IPS-20b (cell line): Measurements from ENCODE around the gene ZBED4.

Source experiments
- H3K27ac ChIP-seq: one replicate; pipeline ENCODE4 v1.5.1; 2013; ENCODE audit warnings: low read length
- H3K27me3 ChIP-seq: 2 replicates; pipeline ENCODE4 v1.6.1; 2013; ENCODE audit warnings: mild to moderate bottlenecking, low read length, inconsistent platforms; ENCODE audit not compliant: insufficient read depth
- H3K36me3 ChIP-seq: 2 replicates; pipeline ENCODE4 v1.6.1; 2013; ENCODE audit warnings: low read depth, mild to moderate bottlenecking, inconsistent platforms, low read length, moderate library complexity; ENCODE audit not compliant: insufficient read depth
- H3K4me1 ChIP-seq: 2 replicates; pipeline ENCODE4 v1.6.1; 2013; ENCODE audit warnings: mild to moderate bottlenecking, control low read depth, inconsistent platforms, low read length, moderate library complexity; ENCODE audit not compliant: insufficient read depth
- H3K4me3 ChIP-seq: 2 replicates; pipeline ENCODE4 v1.5.1; 2013; ENCODE audit warnings: mild to moderate bottlenecking, low read length, inconsistent platforms
- H3K9ac ChIP-seq: 2 replicates; pipeline ENCODE4 v1.6.1; 2013; ENCODE audit warnings: low read depth, mild to moderate bottlenecking, inconsistent platforms, low read length, moderate library complexity
- H3K9me3 ChIP-seq: 2 replicates; pipeline ENCODE4 v1.6.1; 2013; ENCODE audit warnings: mild to moderate bottlenecking, low read depth, low read length, inconsistent platforms; ENCODE audit not compliant: insufficient read depth

ZBED4 gene

GRCh38 chr22:49899530-49899929 lies 45.9 kb downstream of the ZBED4 start:
- no peak overlapping the region for H3K27ac ChIP-seq
- no peaks in the 10 kb centered on the region for H3K4me1 ChIP-seq
- H3K36me3 ChIP-seq, result peaks cover 33% of the 10 kb centered on the region
- H3K4me3 ChIP-seq, result no peak overlapping the region
- H3K9ac ChIP-seq, result no peak overlapping the region
- H3K9me3 ChIP-seq, result no peaks in the 10 kb centered on the region; the same call in none of the 2 replicates
- no peaks in the 10 kb centered on the region for H3K27me3 ChIP-seq

GRCh38 chr22:49900441-49901230 lies 47.0 kb downstream of the ZBED4 start:
- Histone ChIP-seq H3K9me3 (no peaks in the 10 kb centered on the region; the same call in none of the 2 replicates), H3K4me3 (no peak overlapping the region), H3K27ac (no peak overlapping the region), H3K27me3 (no peaks in the 10 kb centered on the region), H3K36me3 (peaks cover 33% of the 10 kb centered on the region), H3K4me1 (no peaks in the 10 kb centered on the region), H3K9ac (no peak overlapping the region)

DNA sequence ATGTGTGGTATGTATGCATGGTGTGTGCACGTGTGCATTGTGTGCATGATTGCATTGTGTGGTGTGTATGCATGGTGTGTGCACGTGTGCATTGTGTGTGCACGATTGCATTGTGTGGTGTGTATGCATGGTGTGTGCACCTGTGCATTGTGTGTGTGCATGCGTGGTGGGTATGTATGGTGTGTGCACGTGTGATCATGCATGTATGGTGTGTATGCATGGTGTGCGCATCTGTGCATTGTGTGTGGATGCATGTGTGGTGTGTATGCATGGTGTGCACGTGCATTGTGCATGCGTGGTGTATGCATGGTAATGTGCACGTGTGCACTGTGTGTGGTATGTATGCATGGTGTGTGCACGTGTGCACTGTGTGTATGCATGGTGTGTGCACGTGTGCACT lies 47.8 kb downstream of the ZBED4 start:
- Histone ChIP-seq H3K4me1 (no peaks in the 10 kb centered on the region), H3K9me3 (no peaks in the 10 kb centered on the region; the same call in none of the 2 replicates), H3K27ac (no peak overlapping the region), H3K27me3 (no peaks in the 10 kb centered on the region), H3K4me3 (no peak overlapping the region), H3K36me3 (peaks cover 33% of the 10 kb centered on the region), H3K9ac (no peak overlapping the region)

- H3K27me3 ChIP-seq, result no peaks in the 10 kb centered on the region
- H3K9me3 ChIP-seq, result no peaks in the 10 kb centered on the region; the same call in 1 of the 2 replicates
- H3K9ac ChIP-seq, result no peak overlapping the region
- no peak overlapping the region for H3K4me3 ChIP-seq
- H3K4me1 ChIP-seq, result no peaks in the 10 kb centered on the region
- H3K27ac ChIP-seq, result no peak overlapping the region
- H3K36me3 ChIP-seq, result peaks cover 37% of the 10 kb centered on the region
Observed at GRCh38 chr22:49903322-49904039, 49.8 kb downstream of the ZBED4 start.

GRCh38 chr22:49904040-49904369 lies 50.4 kb downstream of the ZBED4 start:
- Histone ChIP-seq H3K4me1 (no peaks in the 10 kb centered on the region), H3K9me3 (no peaks in the 10 kb centered on the region; the same call in 1 of the 2 replicates), H3K27me3 (no peaks in the 10 kb centered on the region), H3K27ac (no peak overlapping the region), H3K36me3 (peaks cover 39% of the 10 kb centered on the region), H3K9ac (no peak overlapping the region), H3K4me3 (no peak overlapping the region)

GRCh38 chr22:49905465-49905864 lies 51.8 kb downstream of the ZBED4 start:
- no peaks in the 10 kb centered on the region; the same call in 1 of the 2 replicates for H3K9me3 ChIP-seq
- no peak overlapping the region for H3K27ac ChIP-seq
- no peaks in the 10 kb centered on the region for H3K27me3 ChIP-seq
- H3K4me3 ChIP-seq, result no peak overlapping the region
- H3K9ac ChIP-seq, result no peak overlapping the region
- no peaks in the 10 kb centered on the region for H3K4me1 ChIP-seq
- peaks cover 40% of the 10 kb centered on the region for H3K36me3 ChIP-seq

GRCh38 chr22:49906071-49906798 lies 52.6 kb downstream of the ZBED4 start:
- H3K27me3 ChIP-seq, result no peaks in the 10 kb centered on the region
- H3K9me3 ChIP-seq, result no peaks in the 10 kb centered on the region; the same call in 1 of the 2 replicates
- H3K4me1 ChIP-seq, result no peaks in the 10 kb centered on the region
- no peak overlapping the region for H3K4me3 ChIP-seq
- H3K9ac ChIP-seq, result no peak overlapping the region
- no peak overlapping the region for H3K27ac ChIP-seq
- H3K36me3 ChIP-seq, result peaks cover 40% of the 10 kb centered on the region

DNA sequence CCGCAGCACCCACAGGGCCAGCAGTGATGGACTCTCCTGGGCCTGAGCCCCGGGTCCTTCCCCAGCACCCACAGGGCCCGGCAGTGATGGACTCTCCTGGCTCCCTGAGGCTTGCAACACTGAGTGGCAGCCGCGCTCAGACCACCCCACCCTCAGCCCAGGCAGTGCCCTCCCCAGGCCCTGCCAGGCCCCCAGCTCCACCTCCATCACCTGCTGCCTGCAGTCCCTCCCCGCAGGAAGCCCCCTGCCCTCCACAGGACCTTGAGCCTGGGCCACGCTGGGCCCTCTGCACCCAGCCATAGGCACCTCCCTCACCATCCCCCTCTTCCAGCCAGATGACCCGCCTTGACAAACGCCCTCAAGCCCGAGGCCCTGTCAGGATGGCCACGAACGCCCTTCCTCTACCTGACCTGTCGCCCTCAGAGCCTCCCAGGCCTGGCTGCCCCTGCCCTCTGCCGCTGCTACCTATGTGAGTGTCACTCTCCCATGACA lies 53.2 kb downstream of the ZBED4 start:
- Histone ChIP-seq H3K4me3 (no peak overlapping the region), H3K4me1 (no peaks in the 10 kb centered on the region), H3K27me3 (no peaks in the 10 kb centered on the region), H3K9ac (no peak overlapping the region), H3K9me3 (no peaks in the 10 kb centered on the region; the same call in 1 of the 2 replicates), H3K27ac (no peak overlapping the region), H3K36me3 (peaks cover 33% of the 10 kb centered on the region)

DNA sequence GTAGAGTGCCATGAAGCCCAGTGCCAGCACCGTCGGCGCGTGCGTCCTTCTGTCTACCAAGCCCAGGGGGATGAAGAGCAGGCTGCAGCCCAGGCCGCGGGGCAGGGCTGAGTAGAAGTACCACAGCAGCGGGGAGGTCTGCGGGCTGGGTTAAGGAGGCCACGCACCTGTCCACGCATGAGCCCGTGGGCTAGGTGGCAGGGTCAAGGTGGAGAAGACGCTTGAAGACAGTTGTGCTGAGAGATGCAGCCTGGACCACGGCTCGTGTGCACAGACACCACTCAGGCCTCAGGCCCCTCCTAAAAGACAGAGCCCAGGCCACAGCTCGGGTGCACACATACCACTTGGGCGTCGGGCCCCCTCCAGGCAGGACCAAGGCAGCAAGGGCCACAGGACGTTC lies 54.2 kb downstream of the ZBED4 start:
- Histone ChIP-seq H3K27me3 (no peaks in the 10 kb centered on the region), H3K4me1 (no peaks in the 10 kb centered on the region), H3K36me3 (peaks cover 33% of the 10 kb centered on the region), H3K9me3 (no peaks in the 10 kb centered on the region), H3K4me3 (no peak overlapping the region), H3K27ac (no peak overlapping the region), H3K9ac (no peak overlapping the region)

GRCh38 chr22:49909476-49910205 lies 56.0 kb downstream of the ZBED4 start:
- Histone ChIP-seq H3K36me3 (peaks cover 29% of the 10 kb centered on the region), H3K4me1 (no peaks in the 10 kb centered on the region), H3K27ac (no peak overlapping the region), H3K9ac (no peak overlapping the region), H3K27me3 (no peaks in the 10 kb centered on the region), H3K4me3 (no peak overlapping the region), H3K9me3 (no peaks in the 10 kb centered on the region)
